GM13976 (cell line): ENCODE measurements around the gene CCNY.

Experiments used
- DNase-seq: peaks from one replicate; pipeline ENCODE4 v3.0.0; 2012; ENCODE audit warnings: low spot score
- CTCF ChIP-seq: IDR thresholded peaks from 2 replicates; pipeline ENCODE4 v1.5.1; 2012; ENCODE audit warnings: borderline replicate concordance, mild to moderate bottlenecking; ENCODE audit not compliant: insufficient read depth; ENCODE audit errors: extremely low read depth, missing control alignments, control extremely low read depth
- in situ Hi-C: fragments of 300-500 bp; cut with MboI; formaldehyde crosslinking; loops from one replicate; pipeline ENCODE4 v1.12.0; 2022; ENCODE audit warnings: low sequenced_read_pairs, mixed read lengths, inconsistent platforms; ENCODE audit not compliant: unreplicated experiment

CCNY gene

GRCh38 chr10:35336084-35336831 lies at the start of gene CCNY:
Gene CCNY (plus strand): TSS chr10:35336509. CDS start chr10:35337054, 545 bp downstream.
- TF ChIP-seq CTCF = no peak
- DNase-seq = peak; percentile 89
- in situ Hi-C loops = no loop called here

- no peak for DNase-seq
- TF ChIP-seq CTCF = no peak
- in situ Hi-C loops = no loop called here
These were observed 47.1 kb upstream of the CCNY start for GRCh38 chr10:35289198-35289597.

DNA sequence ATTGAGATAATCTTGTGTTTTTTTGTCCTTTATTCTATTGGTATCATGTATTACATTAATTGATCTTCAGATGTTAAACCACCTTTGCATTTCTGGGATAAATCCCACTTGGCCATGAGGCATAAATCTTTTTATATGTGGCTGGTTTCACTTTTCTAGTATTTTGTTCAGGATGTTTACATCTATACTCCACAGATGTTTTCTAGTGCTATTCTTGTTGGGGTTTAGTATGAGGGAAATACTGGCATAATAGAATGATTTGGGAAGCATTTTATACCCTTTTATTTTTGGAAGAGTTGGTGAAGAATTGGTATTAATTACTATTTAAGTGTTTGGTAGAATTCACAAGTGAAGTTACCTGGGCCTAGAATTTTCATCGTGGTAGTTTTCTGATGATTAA lies 41.8 kb upstream of the CCNY start:
- in situ Hi-C loops = no loop called here
- no peak for TF ChIP-seq CTCF
- no peak for DNase-seq

DNA sequence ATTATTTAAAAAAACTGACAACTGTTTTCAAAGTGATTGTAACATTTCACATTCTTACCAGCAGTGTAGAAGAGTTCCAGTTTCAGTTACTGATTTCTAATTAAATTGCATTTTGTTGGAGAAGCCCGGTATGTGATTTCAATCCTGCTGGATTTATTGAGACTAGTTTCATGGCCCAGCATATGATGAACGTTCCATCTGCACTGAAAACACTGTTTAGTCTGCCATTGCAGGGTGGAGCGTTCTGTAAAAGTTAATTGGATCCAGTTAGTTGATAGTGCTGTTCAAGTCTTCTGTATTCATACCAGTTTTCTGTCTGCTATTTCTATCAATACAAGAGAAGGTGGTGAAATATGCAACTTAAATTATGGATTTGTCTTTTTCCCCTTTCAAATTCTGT lies 37.3 kb upstream of the CCNY start:
- no peak for TF ChIP-seq CTCF
- in situ Hi-C loops = no loop called here
- DNase-seq = no peak

DNA sequence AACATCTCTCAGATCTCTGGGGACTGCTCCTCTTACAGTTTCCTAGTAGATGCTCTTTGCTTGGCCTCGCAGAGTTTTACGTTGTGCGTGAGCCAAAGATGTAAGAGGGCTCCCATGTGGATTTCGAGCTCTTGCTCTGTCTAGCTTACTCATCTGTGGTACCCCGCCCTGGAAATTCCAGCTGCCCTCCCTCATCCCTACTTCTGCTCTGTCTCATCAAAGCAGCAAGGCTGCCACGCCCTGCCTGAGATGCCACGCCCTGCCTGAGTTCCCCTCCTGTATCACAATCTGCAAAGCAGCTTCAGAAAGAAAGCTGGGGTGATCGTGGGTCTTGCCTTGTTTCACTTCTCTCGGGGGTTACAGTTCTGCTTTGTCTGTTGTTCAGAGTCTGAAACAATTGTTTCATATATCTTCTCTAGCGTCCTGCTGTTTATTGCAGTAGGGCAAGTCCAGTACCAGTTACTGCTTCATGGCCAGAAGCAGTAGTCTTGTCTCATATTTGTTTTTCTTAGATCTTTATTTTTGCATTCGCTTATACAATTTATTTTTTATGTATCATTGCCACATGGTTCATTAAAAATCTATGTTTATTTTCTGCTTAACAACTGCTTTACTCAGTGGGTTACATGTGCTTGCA lies 36.1 kb upstream of the CCNY start:
- no peak for TF ChIP-seq CTCF
- peak; percentile 51 for DNase-seq
- in situ Hi-C loops = no loop called here

- no peak for DNase-seq
- in situ Hi-C loops = no loop called here
- no peak for TF ChIP-seq CTCF
These were observed 31.7 kb upstream of the CCNY start for GRCh38 chr10:35304649-35305048.
